ENCODE results near the gene KIF12.

KIF12 gene

GRCh38 chr9:114139071-114139470 lies 40.0 kb upstream of the KIF12 start:
- no peak for TF ChIP-seq CTCF (IDR thresholded peaks at IDR 0.05; ENCODE audit: insufficient read depth, low read depth, low read length, missing control alignments)
- DNase-seq (ENCODE audit: low read depth): no peak
- no peak overlapping the region for H3K4me3 ChIP-seq (ENCODE audit: low read length)

GRCh38 chr9:114138552-114138971 lies 39.5 kb upstream of the KIF12 start:
- no peak for TF ChIP-seq CTCF (IDR thresholded peaks at IDR 0.05; ENCODE audit: insufficient read depth, low read depth, low read length, missing control alignments)
- no peak overlapping the region for H3K4me3 ChIP-seq (ENCODE audit: low read length)
- DNase-seq (ENCODE audit: low read depth): no peak

- TF ChIP-seq CTCF (IDR thresholded peaks at IDR 0.05; ENCODE audit: insufficient read depth, low read depth, low read length, missing control alignments): no peak
- no peak for DNase-seq (ENCODE audit: low read depth)
- no peak overlapping the region for H3K4me3 ChIP-seq (ENCODE audit: low read length)
Observed at GRCh38 chr9:114137831-114138230, 38.7 kb upstream of the KIF12 start.

GRCh38 chr9:114134827-114135396 lies 35.8 kb upstream of the KIF12 start:
- H3K4me3 ChIP-seq (ENCODE audit: low read length): no peak overlapping the region
- DNase-seq (ENCODE audit: low read depth): no peak
- no peak for TF ChIP-seq CTCF (IDR thresholded peaks at IDR 0.05; ENCODE audit: insufficient read depth, low read depth, low read length, missing control alignments)

DNA sequence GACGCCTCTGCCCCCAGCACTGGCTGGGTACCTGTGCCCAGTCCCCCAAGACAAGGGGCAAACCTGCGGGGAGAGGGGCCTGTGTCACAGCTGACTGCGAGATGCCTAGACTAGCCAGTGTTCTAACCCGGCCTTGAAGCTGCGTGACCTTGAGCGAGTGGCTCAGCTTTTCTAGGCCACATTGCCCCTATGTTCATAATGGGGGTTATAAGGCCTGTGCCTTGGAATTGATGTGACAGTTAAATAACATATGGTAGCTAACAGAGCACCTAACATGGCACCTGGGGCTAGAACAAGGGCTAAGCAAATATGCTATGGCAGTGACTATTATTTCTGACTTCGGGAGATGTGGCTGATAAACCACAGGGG lies 33.4 kb upstream of the KIF12 start:
- TF ChIP-seq CTCF (IDR thresholded peaks at IDR 0.05; ENCODE audit: insufficient read depth, low read depth, low read length, missing control alignments): no peak
- no peak for DNase-seq (ENCODE audit: low read depth)
- H3K4me3 ChIP-seq (ENCODE audit: low read length): no peak overlapping the region

DNA sequence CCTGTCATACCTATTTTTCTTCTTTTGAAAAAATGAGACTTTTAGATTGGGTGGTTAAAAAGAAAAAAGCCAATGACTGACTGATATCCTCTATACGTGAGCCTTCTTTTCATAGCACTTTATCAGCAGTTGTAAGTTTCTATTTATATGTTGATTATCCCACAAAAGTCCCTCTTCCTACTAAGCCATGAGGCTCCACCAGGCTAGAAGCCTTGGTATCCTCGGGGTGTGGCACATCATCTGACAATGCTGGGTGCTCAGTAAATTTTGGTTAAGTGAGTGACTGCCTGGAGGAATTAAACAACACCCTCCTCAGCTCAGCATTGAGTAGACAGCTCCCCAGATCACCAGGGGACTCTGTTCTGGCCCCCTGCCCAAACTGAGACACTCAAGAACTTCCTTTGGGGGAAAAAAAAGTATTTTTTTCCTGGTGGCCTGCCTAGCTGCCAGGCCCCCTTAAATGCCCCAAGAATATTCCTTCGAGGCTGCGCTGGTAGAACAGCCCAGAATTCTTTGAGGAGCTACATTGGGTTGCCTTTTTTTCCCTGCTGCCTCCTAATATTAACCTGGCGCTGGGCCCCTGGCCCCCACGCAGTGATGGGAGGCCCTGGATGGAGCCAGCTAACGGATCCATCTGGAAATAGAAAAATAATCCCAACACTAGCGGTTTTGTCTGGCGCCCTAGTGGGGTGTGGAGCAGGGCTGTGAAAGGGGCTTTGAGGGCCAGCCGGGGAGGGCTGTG lies 32.9 kb upstream of the KIF12 start:
- H3K4me3 ChIP-seq (ENCODE audit: low read length): no peak overlapping the region
- no peak for TF ChIP-seq CTCF (IDR thresholded peaks at IDR 0.05; ENCODE audit: insufficient read depth, low read depth, low read length, missing control alignments)
- no peak for DNase-seq (ENCODE audit: low read depth)

All from epithelial cell of esophagus (primary cell).